Measurements from ENCODE around the gene LCNL1.

LCNL1 gene

GRCh38 chr9:136947028-136947891 lies 35.5 kb upstream of the LCNL1 start:
- no peak for DNase-seq (ENCODE audit: low read depth in 3 of 3)

- DNase-seq (ENCODE audit: low read depth in 3 of 3) = no peak
Measured at GRCh38 chr9:136947955-136948510, 34.8 kb upstream of the LCNL1 start.

GRCh38 chr9:136949239-136949816 lies 33.5 kb upstream of the LCNL1 start:
- no peak for DNase-seq (ENCODE audit: low read depth in 3 of 3)

GRCh38 chr9:136949817-136950655 lies 32.8 kb upstream of the LCNL1 start:
- DNase-seq (ENCODE audit: low read depth in 3 of 3) = peak; percentile 90 to 94 (median 91)

GRCh38 chr9:136950656-136951276 lies 32.0 kb upstream of the LCNL1 start:
- no peak for DNase-seq (ENCODE audit: low read depth in 3 of 3)

- no peak for DNase-seq (ENCODE audit: low read depth in 3 of 3)
Measured at GRCh38 chr9:136951541-136952320, 31.1 kb upstream of the LCNL1 start, which contains the start of gene LCN12. Gene LCN12 (plus strand): TSS chr9:136952273. CDS start chr9:136952328, 55 bp downstream.

GRCh38 chr9:136952321-136952850 lies 30.4 kb upstream of the LCNL1 start:
- no peak for DNase-seq (ENCODE audit: low read depth in 3 of 3)

- no peak for DNase-seq (ENCODE audit: low read depth in 3 of 3)
Measured at GRCh38 chr9:136952876-136953770, 29.7 kb upstream of the LCNL1 start.

- DNase-seq (ENCODE audit: low read depth in 3 of 3) = no peak
Measured at GRCh38 chr9:136953771-136954269, 29.0 kb upstream of the LCNL1 start.

- DNase-seq (ENCODE audit: low read depth in 3 of 3) = no peak
Measured at GRCh38 chr9:136954270-136955083, 28.3 kb upstream of the LCNL1 start.

GRCh38 chr9:136955202-136955942 lies 27.4 kb upstream of the LCNL1 start:
- no peak for DNase-seq (ENCODE audit: low read depth in 3 of 3)

GRCh38 chr9:136955943-136956335 lies 26.9 kb upstream of the LCNL1 start:
- DNase-seq (ENCODE audit: low read depth in 3 of 3) = no peak

- DNase-seq (ENCODE audit: low read depth in 3 of 3) = no peak
Measured at GRCh38 chr9:136956604-136957003, 26.2 kb upstream of the LCNL1 start.

- DNase-seq (ENCODE audit: low read depth in 3 of 3) = no peak
Measured at GRCh38 chr9:136957461-136957860, 25.3 kb upstream of the LCNL1 start.

GRCh38 chr9:136957901-136958300 lies 24.9 kb upstream of the LCNL1 start:
- DNase-seq (ENCODE audit: low read depth in 3 of 3) = no peak

- DNase-seq (ENCODE audit: low read depth in 3 of 3) = no peak
Measured at GRCh38 chr9:136958473-136958872, 24.3 kb upstream of the LCNL1 start.
